ENCODE data around the gene NCDN.

- TF ChIP-seq, protein P1, sequence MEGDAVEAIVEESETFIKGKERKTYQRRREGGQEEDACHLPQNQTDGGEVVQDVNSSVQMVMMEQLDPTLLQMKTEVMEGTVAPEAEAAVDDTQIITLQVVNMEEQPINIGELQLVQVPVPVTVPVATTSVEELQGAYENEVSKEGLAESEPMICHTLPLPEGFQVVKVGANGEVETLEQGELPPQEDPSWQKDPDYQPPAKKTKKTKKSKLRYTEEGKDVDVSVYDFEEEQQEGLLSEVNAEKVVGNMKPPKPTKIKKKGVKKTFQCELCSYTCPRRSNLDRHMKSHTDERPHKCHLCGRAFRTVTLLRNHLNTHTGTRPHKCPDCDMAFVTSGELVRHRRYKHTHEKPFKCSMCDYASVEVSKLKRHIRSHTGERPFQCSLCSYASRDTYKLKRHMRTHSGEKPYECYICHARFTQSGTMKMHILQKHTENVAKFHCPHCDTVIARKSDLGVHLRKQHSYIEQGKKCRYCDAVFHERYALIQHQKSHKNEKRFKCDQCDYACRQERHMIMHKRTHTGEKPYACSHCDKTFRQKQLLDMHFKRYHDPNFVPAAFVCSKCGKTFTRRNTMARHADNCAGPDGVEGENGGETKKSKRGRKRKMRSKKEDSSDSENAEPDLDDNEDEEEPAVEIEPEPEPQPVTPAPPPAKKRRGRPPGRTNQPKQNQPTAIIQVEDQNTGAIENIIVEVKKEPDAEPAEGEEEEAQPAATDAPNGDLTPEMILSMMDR (IDR thresholded peaks at IDR 0.05; ENCODE audit: borderline replicate concordance, extremely low read depth, low read length, poor library complexity, severe bottlenecking) = no peak
- no peak for TF ChIP-seq EZH2 (IDR thresholded peaks at IDR 0.05; ENCODE audit: borderline replicate concordance, low read depth, low read length, severe bottlenecking)
Measured at GRCh38 chr1:35592991-35593769, 35.6 kb downstream of the NCDN start.
